RWPE1 (cell line): ENCODE data around the gene SYNPO2.

Source experiments
- CTCF ChIA-PET: fragments of 350-600 bp; sonication (Branson Sonifier 250); formaldehyde crosslinking; extraction: SDS; loops from one replicate; lab custom pipeline; 2021; lab: Yijun Ruan, JAX
- POLR2A ChIA-PET: fragments of 400-600 bp; formaldehyde crosslinking; extraction: SDS; loops from one replicate; lab custom pipeline; 2020; ENCODE audit warnings: antibody characterized with exemption; ENCODE audit not compliant: low non-redundant PET; lab: Yijun Ruan, JAX
- DNase-seq: peaks from one replicate; pipeline ENCODE4 v3.0.0; 2012; ENCODE audit warnings: low spot score
- H3K27ac ChIP-seq: fragments of 450-650 bp; 2 replicates; pipeline ENCODE4 v1.5.1; 2017
- CTCF ChIP-seq: fragments of 450-650 bp; conservative IDR thresholded peaks from 2 replicates; pipeline ENCODE4 v1.5.1; 2017; ENCODE audit warnings: low read depth, mild to moderate bottlenecking

Gene SYNPO2

DNA sequence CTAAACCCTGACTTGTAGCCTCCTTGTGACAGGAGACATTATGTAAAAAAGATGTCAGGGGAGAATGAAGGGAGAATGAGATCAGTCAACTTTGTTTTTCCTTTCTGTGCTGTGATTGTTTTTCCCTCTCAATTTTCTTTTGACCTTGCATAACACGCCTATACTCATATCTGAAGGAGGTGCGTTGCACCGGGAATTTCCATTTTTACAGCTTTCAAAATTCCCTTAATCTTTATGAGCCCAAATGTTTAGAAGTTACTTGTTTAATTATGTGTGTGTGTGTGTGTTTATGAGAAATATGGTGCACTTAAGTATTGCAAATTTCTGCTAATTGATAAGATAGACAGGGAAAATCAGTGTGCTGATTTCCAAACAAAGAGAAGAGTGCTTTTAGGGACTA, 21.6 kb downstream of the SYNPO2 start:
- no peak overlapping the region for H3K27ac ChIP-seq
- DNase-seq, result no peak
- ChIA-PET POLR2A (no interaction called here), CTCF (no interaction called here)
- TF ChIP-seq CTCF, result no peak

DNA sequence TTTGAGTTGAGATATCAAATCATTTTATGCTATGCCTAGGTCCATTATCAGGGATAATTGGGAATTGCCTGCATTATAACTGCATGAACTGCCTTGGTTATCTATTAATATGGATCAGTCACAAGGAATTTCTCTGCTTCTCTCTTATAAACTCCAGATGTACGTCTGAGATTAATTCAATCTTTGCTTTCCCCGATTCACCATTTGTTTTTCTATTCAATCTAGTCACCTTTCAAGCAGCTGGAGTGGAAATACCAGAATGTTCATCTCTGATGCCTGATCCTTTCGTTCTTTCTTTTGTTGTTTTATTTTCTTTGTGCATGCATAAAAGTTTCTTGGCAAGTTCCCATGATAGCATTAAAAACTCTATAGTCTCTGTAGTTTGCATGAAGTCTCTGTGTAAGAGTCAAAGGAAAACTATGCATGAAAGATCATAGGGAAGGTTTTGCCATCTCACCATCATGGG, 22.6 kb downstream of the SYNPO2 start:
- no peak for DNase-seq
- CTCF ChIA-PET, result no interaction called here
- H3K27ac ChIP-seq, result no peak overlapping the region
- TF ChIP-seq CTCF, result no peak
- POLR2A ChIA-PET, result no interaction called here

DNA sequence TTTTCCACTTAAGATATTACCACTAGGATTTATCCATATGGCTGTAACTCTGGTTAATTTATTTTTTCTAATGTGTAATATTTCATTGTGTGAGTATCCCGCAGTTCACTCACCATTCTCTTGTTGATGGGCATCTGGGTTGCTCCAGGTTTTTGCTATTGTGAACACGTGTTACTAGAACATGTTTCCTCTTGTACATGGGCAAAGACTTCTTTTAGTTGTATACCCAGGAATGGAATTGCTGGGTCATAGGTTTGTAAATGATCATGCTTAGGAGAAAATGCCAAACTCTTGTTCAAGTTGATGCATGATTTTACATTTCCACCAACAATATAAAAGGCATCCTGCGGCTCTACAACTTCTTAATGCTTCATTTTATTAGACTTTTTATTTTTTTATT, 26.8 kb downstream of the SYNPO2 start:
- ChIA-PET POLR2A (no interaction called here), CTCF (no interaction called here)
- H3K27ac ChIP-seq, result no peak overlapping the region
- TF ChIP-seq CTCF, result no peak
- no peak for DNase-seq

GRCh38 chr4:118916691-118917289, 28.1 kb downstream of the SYNPO2 start:
- CTCF ChIA-PET, result no interaction called here

GRCh38 chr4:118917582-118917981, 28.9 kb downstream of the SYNPO2 start:
- ChIA-PET CTCF (no interaction called here), POLR2A (no interaction called here)
- H3K27ac ChIP-seq, result no peak overlapping the region
- no peak for DNase-seq
- TF ChIP-seq CTCF, result no peak

More at GRCh38 chr4:118916691-118917289, 28.1 kb downstream of the SYNPO2 start:
- TF ChIP-seq CTCF, result no peak
- no peak overlapping the region for H3K27ac ChIP-seq
- POLR2A ChIA-PET, result no interaction called here
- no peak for DNase-seq

DNA sequence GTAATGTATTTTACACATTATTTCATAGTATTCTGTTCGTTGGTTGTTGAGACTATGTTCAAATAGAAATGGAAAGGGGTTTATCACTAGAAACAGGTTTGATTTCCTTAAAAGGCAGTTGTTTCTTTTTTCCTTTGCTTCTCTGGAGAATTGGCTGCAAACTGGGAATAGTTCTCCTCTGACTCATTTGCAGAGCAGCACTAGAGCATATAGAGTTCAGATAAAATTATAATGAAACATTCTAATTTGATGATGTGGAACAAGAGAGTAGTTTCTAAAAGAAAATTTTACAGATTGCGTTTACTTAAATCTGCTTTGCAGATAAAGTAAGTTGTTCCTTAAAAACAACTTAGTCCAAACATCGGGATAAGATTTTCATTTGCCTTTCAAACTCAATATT, 29.7 kb downstream of the SYNPO2 start:
- TF ChIP-seq CTCF, result no peak
- DNase-seq, result peak; percentile 42
- POLR2A ChIA-PET, result no interaction called here
- CTCF ChIA-PET, result no interaction called here
- no peak overlapping the region for H3K27ac ChIP-seq
